GM12865 (cell line): ENCODE measurements around the gene ZFYVE19.

Experiments
- DNase-seq: peaks from one replicate; pipeline ENCODE4 v3.0.0; 2010; ENCODE audit warnings: low read depth
- H3K4me3 ChIP-seq: 2 replicates; pipeline ENCODE4 v1.5.1; 2011; ENCODE audit warnings: mild to moderate bottlenecking, low read depth, low read length, control low read depth
- TF ChIP-seq, protein P1 (sequence below): IDR thresholded peaks from 2 replicates; pipeline ENCODE4 v1.5.1; 2011; ENCODE audit warnings: low read length, control low read depth, low read depth, inconsistent platforms; ENCODE audit not compliant: insufficient read depth; ENCODE audit errors: missing control alignments

Gene ZFYVE19, protein sequence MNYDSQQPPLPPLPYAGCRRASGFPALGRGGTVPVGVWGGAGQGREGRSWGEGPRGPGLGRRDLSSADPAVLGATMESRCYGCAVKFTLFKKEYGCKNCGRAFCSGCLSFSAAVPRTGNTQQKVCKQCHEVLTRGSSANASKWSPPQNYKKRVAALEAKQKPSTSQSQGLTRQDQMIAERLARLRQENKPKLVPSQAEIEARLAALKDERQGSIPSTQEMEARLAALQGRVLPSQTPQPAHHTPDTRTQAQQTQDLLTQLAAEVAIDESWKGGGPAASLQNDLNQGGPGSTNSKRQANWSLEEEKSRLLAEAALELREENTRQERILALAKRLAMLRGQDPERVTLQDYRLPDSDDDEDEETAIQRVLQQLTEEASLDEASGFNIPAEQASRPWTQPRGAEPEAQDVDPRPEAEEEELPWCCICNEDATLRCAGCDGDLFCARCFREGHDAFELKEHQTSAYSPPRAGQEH

DNA sequence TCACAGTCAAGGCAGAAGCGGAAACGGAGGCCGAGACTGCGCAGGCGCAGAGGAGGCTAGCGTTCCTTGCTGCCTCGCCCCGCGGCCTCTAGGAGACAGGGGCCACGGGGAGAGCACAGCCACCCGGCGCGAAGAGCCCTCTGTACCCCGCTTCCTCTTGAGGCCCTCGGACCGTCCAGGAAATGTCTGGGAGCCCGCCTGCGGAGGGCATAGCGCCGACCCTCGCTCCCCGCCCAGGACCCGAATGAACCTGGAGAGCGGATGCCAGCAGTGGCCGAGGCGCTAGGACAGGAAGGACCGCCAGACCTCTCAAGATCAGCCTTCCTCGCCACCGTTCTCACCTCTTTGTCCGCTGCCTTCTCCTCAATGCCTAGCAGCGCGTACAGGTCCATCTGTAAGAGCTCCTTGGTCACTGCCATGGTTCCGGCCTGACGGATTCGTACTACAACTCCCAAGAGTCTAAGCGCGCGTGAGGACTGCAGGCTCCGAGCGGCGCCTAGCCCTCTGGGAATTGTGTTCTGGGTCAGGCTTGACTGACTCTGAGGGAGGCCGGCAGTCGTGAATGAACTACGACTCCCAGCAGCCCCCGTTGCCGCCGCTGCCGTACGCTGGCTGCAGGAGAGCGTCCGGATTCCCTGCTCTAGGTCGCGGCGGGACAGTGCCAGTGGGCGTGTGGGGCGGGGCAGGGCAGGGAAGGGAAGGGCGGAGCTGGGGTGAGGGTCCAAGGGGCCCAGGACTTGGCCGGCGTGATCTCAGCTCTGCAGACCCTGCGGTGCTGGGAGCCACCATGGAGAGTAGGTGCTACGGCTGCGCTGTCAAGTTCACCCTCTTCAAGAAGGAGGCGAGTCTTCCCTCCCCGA lies at the start of gene ZFYVE19, which contains the start of gene DNAJC17:
Gene ZFYVE19 (plus strand): TSS at position 62 of the 860 bp plus-strand sequence. CDS start 501 bp downstream, at position 563.
Gene DNAJC17 (minus strand): TSS at position 446 of the 860 bp plus-strand sequence. CDS start 27 bp downstream, at position 419.
- DNase-seq: peak; percentile 99
- TF ChIP-seq, protein P1, sequence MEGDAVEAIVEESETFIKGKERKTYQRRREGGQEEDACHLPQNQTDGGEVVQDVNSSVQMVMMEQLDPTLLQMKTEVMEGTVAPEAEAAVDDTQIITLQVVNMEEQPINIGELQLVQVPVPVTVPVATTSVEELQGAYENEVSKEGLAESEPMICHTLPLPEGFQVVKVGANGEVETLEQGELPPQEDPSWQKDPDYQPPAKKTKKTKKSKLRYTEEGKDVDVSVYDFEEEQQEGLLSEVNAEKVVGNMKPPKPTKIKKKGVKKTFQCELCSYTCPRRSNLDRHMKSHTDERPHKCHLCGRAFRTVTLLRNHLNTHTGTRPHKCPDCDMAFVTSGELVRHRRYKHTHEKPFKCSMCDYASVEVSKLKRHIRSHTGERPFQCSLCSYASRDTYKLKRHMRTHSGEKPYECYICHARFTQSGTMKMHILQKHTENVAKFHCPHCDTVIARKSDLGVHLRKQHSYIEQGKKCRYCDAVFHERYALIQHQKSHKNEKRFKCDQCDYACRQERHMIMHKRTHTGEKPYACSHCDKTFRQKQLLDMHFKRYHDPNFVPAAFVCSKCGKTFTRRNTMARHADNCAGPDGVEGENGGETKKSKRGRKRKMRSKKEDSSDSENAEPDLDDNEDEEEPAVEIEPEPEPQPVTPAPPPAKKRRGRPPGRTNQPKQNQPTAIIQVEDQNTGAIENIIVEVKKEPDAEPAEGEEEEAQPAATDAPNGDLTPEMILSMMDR: no peak
- peak within 1 kb of the TSS; percentile 63 for H3K4me3 ChIP-seq

DNA sequence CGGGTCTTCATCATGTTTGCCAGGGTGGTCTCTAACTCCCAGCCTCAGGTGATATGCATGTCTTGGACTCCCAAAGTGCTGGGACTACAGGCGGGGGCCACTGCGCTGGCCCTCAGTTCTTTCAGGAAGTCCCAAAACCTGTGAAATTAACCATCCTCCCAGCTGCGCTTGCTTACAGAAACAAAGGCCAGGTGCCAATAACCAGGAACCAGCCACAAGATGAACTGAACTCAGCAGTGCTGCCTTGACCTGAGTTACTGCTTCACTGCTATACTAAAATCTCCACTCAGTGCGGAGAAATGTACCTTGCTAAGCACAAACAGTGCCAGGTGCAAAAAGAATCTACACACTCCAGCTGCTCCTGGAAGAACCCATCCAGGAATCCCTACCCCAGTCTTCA lies 46.9 kb upstream of the ZFYVE19 start:
- TF ChIP-seq, protein P1: no peak
- no peak overlapping the region for H3K4me3 ChIP-seq
- no peak for DNase-seq

DNA sequence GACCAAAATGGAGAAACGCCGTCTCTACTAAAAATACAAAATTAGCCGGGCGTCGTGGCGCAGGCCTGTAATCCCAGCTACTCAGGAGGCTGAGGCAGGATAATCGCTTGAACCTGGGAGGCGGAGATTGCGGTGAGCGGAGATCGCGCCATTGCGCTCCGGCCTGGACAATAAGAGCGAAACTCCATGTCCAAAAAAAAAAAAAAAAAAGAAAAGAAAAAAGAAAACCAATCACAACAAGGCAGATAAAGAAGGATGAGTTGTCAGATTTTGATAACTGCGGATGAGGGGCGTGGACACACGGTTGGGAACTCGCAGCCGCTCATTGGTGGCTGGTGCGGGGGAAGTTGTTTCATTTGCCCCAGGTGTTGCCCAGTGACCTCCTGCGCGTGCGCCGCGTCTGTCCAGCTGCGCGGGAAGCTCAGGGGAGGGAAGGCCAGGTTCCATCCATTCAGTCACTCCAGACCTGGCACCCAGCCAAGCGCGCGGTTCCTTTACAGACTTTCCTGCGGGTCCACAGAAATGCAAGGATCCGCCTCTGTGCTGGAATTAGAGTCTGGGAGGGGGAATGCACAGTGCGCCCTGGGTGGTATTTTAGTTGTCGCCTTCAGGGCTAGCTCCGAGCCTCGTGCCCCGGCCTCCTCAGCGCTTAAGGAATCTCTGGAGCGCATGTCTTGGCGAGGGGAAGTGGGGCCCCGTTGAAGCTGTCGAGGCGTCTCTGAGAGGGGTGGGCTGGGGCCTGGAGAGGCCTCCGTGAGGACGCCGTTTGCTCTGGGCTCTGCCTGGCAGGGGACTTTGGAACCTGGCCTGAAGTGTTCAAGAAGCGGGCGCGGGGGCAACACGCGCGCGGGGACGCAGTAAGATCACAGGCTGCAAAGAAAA lies 43.7 kb upstream of the ZFYVE19 start:
- TF ChIP-seq, protein P1: no peak
- peak; percentile 64 for DNase-seq
- H3K4me3 ChIP-seq: peak overlapping the region; percentile 71

DNA sequence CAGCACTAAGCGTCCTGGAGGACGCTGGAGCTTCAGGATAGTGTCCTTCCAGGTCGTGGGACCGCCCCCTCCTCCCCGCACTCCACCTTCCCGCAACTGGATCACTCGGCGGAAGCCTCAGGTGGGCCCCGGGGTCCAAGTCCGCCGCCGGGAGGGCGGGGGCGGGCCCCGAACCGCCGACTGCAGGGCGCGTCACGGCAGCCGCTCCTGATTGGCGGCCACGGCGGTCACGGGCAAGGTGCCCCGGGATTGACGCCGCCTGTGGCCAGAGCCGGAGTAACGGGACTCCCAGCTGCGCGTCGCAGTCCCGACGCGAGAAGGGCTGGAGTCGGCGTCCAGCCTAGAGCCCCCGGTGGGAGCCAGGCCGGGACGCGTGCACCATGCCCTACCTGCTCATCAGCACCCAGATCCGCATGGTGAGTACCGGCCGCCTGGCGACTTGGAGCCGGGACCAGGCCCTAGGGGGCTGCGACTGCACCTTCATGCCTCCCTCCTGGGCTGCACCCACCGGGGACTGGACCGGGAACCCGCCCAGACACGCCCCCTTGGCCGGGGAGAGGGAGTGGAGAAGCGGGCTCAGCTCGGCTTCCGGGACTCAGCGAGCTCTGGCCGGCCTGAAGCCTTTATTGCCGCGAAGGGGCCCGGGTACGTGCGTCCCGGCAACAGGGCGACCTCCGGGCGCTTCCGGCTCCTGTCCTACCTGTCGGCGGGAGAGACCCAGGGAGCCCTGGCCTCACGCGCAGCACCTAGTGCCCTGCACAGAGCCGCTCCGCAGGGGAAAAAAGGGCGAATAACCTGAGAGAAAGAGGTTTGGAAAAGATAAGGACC lies 42.9 kb upstream of the ZFYVE19 start, which contains the start of gene GCHFR:
Gene GCHFR (plus strand): TSS at position 268 of the 828 bp plus-strand sequence. CDS start 113 bp downstream, at position 381.
- TF ChIP-seq, protein P1: peak; percentile 45
- DNase-seq: peak; percentile 88
- peak within 1 kb of the TSS; percentile 71 for H3K4me3 ChIP-seq

DNA sequence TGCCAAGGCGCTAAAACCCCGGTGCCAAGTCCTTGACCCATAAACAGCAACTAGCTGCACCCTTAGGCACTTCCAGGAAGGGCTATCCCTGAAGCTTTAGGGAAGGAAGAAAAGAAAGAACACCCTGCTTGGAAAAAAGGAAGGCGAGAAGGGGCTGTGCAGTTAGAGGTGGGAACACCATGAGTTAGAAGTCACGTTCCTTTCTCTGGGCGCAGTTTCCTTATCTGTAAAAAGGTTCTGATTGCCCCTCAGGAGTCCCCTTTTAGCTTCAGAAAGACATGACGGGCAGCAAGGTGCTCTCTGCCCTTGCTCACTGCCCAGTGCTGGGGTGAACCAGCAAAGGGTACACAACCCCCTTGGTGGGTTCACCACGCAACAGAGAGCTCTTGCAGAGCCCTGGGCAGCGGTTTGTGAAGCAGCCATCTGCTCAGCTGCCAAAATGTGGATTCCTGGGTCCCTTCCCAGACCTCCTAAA lies 42.2 kb upstream of the ZFYVE19 start:
- no peak for DNase-seq
- H3K4me3 ChIP-seq: peak overlapping the region; percentile 71
- TF ChIP-seq, protein P1: no peak
